ENCODE results near the gene ST6GAL2.
A peak's percentile ranks its signal among the peaks of the same experiment; 100 is the strongest.

Gene ST6GAL2

DNA sequence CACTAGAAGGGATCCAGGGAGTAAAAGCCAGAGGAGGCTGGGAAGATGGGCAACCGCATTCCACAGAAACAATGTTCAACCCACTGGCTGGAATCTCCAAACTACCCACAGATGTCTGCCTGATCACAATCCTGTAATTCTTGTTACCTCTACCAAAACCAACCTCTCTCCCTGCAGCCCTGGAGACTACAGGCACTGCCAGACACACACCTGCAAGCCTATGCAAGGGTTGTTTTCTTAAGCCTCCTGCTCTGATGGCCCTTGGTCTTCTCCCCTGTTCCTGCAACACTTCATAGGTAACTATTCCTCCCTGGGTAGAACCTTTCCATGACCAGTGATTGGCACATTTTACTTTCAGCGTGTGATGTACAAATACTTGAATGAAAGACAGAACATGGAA, 21.9 kb downstream of the ST6GAL2 start:
- no peak for DNase-seq (ENCODE audit: low read depth)

DNA sequence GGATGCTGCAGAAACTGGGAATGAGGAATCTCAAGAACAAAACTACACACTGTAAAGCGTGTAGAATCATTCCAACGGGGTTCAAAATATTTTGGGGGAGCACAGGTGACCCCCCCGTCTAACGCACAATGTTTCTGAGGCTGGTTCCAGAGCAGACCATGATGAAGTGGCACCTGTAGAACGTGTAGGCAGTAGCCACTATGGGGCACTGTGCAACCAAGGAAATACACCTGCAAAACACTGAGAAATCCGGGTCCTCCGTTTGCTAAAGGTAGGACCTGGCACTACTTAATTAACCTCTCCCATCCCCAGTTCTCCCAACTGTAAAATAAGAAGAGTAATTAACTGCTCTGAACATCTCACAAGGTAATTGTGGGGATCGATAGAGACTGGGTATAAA, 22.6 kb downstream of the ST6GAL2 start:
- no peak for DNase-seq (ENCODE audit: low read depth)

DNA sequence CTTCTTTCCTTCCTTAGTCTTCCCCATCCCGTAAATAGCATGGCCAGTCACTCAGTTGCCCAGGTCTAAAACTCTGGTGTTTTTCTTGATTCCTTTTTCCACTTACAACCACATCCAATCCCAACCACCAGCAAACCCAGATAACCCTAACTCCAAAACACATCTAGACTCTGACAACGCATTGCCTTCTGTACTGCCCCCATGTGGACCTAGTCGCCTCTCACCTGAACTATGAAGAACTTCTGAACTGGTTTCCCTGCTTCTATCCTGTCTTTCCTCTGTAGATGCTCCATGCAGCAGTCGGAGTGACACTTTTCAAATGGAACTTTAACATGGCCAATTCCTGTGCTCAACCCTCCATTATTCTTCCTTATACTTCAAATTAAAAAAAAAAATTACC, 26.5 kb downstream of the ST6GAL2 start:
- no peak for DNase-seq (ENCODE audit: low read depth)

- DNase-seq (ENCODE audit: low read depth): no peak
These were observed 27.2 kb downstream of the ST6GAL2 start for GRCh38 chr2:106858810-106859209.

DNA sequence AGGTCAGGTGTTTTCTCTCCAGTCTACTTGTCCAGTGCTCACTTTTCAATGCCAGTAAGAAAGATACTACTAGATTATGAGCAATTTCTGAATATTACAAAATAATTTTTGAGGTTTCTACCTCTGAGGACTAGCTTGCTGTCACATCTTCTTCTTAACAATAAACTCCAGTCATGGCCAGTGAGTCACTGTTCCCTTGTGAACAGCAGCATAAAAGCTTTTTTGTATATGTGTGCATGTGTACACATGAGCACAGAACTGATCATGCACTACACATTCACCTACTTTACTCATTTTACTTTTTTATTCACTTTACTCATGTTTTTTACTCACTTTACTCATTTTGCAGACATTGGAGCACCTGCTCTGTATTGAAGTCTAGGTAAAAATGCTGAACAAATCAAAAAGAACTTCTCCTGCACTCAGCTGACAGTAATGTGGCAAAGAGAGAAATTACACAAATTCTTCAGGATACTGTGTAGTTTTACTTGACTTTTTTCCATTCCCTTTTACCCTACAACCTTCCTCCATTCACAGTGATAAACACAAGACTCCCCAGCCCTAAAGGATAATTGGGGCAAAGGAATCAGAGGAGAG, 28.0 kb downstream of the ST6GAL2 start:
- peak; percentile 8 for DNase-seq (ENCODE audit: low read depth)

GRCh38 chr2:106853631-106854030, 32.3 kb downstream of the ST6GAL2 start:
- no peak for DNase-seq (ENCODE audit: low read depth)

GRCh38 chr2:106851881-106852501, 34.0 kb downstream of the ST6GAL2 start:
- DNase-seq (ENCODE audit: low read depth): no peak

GRCh38 chr2:106851087-106851874, 34.7 kb downstream of the ST6GAL2 start:
- no peak for DNase-seq (ENCODE audit: low read depth)

DNA sequence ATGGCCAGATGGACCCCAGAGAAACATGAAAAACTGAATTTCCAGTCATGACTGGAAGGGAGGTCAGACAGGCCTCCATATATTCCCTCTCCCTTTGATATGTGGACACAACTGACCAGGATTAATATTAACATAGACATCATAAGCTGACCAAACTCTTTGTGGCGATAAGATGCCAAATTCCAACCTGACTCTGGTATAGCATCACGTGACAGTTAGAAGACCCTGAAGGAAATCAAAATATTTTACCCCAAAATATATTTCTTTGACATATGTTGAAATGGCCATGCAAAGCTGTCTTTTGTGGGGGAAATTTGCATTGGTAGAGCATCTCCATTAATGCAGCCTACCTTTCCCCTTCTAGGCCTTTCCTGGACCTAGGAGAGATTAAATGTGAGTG, 36.7 kb downstream of the ST6GAL2 start:
- no peak for DNase-seq (ENCODE audit: low read depth)

DNA sequence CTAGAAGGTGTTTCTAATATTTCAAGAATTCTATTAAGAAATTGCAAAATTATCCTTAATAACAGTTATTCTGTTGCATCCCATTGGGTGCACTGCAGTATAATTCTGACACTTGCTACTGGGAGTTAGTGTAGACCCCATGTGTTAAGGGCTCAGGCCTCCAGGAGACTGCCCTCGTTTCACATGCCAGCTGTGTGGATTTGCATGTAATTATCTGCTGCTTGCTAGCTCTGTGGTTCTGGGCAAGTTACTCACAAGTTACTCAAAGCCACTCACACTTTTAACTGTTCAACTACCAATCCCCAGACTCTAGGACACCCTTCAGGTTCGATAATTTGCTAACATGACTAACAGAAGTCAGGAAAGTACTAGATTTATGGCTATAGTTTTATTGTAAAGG, 38.6 kb downstream of the ST6GAL2 start:
- no peak for DNase-seq (ENCODE audit: low read depth)

DNA sequence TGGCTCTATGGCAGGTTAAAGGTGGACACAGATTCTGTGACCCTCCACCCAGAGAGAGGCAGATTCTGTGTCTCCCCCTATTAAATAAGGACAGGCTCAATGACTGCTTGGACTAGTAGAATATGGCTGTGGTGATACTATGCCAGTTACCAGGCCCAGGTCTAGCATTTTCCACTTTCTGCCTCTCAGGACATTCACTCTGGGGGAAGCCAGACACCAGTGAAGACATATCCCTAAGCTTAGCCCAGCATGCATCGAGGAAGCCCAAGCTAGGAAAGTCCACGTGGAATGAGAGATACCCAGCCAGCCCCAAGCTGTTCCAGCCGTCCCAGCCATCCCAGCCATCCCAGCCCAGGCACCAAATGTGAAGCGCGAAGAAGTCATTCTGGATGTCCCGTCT, 40.3 kb downstream of the ST6GAL2 start:
- no peak for DNase-seq (ENCODE audit: low read depth)

- DNase-seq (ENCODE audit: low read depth): no peak
These were observed 42.1 kb downstream of the ST6GAL2 start for GRCh38 chr2:106843910-106844250.

DNA sequence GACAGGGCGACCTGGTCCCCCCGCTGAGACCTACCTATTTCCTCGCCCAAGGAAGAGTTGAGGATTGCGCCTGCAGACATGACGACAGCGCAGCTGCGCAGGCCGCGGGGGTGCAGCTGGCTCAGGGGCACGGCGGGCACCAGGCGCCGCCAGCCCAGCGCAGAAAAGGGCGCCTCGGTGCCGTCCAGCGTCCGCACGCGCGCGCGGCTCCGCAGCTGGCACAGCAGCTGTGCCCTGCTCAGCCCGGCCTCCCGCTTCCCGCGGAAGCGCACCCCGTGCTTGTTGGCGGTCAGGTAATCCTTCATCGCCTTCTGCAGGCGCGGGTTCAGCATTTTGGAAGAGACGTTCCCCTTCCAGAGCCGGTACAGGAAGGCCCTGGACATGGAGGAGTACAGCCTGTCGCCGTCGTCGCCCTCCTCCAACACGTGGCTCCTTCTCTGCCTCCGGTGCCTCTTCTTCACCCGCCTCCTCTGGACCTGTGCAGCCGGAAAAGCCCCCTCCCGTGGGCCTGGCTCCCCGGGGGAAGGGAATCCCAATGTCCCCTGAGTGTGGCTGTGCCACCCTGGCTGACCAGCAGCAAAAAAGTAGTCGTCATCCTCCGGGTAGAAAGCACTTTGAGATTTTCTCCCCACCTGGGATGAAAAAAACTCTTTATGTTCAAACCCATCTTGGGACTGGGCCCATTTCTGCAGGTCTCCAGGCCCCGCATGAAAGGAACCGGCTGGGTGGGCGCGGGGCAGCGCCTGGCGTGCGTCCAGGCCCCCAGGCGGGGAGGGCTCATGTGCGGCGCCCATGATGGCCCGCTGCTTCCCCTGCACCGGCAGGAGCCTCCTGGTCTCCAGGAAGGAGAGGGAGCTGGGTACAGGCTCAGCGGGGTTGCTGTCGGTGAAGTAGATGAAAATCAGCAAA, 42.7 kb downstream of the ST6GAL2 start:
- no peak for DNase-seq (ENCODE audit: low read depth)

DNA sequence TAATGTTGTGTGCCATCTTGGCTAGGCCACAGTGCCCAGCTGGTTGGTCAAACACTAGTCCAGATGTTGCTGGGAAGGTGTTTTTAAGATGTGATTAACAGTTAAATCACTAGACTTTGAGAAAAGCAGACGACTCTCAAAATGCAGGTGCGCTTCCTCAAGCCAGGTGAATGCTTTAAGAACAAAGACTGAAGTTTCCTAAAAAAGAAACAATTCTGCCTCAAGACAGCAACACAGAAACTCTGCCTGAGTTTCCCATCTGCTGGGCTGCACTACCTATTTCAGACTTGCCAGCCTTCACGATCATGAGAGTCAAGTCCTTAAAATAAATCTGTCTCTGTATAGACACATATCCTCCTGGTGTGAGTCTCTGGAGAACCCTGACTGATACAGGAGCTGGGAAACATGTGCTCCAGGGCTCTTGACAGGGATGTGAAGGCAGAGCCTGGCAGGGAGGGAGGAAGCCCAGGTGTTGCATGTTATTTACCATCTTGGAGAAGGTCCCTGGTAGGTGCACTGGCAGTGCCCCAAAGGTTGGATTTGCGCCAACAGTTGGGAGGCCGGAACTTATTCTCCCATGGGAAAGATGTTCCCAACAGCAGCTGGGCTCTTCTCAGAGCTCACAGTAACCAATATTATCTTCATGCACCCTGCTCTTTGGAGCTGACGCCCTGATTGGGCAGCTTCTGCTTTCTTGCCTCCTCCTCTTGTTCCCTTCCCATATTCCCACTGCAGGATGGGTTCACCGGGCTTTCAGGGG, 43.9 kb downstream of the ST6GAL2 start:
- DNase-seq (ENCODE audit: low read depth): no peak

DNA sequence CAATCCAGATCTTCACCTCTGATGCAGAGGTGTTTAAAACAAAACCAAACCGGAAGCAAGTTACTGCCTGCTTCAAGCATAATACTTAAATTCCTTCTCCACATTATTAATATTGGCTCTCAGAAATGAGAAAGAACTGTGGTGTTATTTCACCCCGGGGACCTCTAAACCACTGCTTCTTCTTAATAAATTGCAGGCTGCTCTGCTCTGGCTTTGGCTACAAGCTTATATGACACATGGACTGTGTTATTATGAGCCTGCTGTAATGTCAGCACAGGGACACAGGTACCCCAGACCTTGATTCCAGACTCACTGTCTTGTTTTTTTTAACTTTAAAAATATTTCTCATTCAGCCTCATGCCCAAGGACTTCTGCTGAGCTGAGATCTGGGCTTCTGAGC, 45.1 kb downstream of the ST6GAL2 start:
- DNase-seq (ENCODE audit: low read depth): no peak

DNA sequence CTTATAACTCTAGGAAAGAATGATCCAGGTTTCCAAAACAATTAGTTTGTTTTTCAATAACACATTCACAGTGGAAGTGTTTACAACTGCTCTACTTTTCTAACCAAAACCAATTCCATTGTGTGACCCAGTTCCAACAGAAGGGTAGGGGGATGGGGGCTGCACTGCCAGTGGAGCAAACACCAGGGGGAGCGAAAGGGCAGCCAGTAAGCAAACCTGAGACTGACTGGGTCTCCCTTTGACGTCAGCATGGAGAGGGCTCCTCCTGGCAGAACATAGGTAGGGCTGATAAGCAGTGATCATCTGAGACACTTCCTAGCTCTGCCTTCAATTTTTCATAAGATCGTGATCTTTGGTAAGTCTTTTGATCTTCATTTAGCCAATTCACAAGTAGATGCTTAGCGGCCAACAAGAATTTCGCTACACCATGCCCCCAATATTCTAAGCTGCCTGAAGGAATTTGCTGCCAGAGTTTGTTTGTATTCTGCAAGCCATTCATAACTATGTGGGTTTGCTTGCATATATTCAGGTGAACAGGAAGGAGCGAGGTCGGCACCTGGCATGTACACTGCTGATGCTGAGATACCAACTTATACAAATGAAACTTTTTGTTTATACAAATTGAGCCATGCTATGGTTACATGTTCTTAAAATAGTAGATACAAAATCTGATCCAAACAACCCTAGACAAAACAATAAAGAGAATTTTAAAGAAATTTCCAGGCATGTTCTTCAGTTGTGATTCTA, 45.9 kb downstream of the ST6GAL2 start:
- DNase-seq (ENCODE audit: low read depth): peak; percentile 42

- peak; percentile 48 for DNase-seq (ENCODE audit: low read depth)
These were observed 52.7 kb downstream of the ST6GAL2 start for GRCh38 chr2:106833256-106833655.

- DNase-seq (ENCODE audit: low read depth): no peak
These were observed 54.0 kb downstream of the ST6GAL2 start for GRCh38 chr2:106831816-106832569.

- DNase-seq (ENCODE audit: low read depth): no peak
These were observed 54.7 kb downstream of the ST6GAL2 start for GRCh38 chr2:106831241-106831640.

DNA sequence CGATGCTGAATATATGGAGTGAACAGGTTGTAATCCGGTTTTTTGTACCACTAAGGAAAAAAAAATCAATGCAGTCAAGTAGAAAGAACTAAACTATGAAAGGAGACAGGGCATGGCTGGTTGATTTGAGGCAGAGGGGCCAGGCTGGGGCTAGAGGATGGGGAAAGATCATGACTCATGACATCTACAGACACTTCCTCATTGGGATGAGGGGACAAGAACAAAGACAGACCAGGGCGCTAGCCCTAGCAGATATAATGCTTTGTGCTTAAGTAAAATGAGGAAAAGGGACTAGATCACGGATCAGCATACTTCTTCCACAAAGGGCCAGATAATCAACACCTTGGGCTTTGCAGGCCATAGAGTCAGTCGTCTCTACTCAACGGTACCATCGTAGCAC, 55.8 kb downstream of the ST6GAL2 start:
- no peak for DNase-seq (ENCODE audit: low read depth)
